SK-N-SH treated with all-trans-retinoic acid at 6 μM for 48 hours (cell line): ENCODE measurements around the gene CACNA2D3.

Source experiments
- ATAC-seq: fragments of 200-7000 bp; cut with Tn5 transposase; 3 replicates; pipeline ENCODE4 v1.9.1; 2020; ENCODE audit warnings: mild to moderate bottlenecking, moderate library complexity
- BACH2 ChIP-seq: fragments of 250-450 bp; sonication (Bioruptor Pico); IDR thresholded peaks from 2 replicates; pipeline ENCODE4 v1.9.0; 2021; ENCODE audit warnings: mild to moderate bottlenecking, borderline replicate concordance
- CREB5 ChIP-seq: fragments of 250-450 bp; sonication (Bioruptor Pico); IDR thresholded peaks from 2 replicates; pipeline ENCODE4 v1.5.1; 2020; ENCODE audit warnings: low read depth, mild to moderate bottlenecking, moderate library complexity
- CSDC2 ChIP-seq: fragments of 250-450 bp; sonication (Bioruptor Pico); IDR thresholded peaks from 2 replicates; pipeline ENCODE4 v1.5.0; 2020; ENCODE audit warnings: mild to moderate bottlenecking, moderate library complexity
- CSRNP3 ChIP-seq: fragments of 250-450 bp; sonication (Bioruptor Pico); IDR thresholded peaks from 2 replicates; pipeline ENCODE4 v1.5.1; 2021; ENCODE audit warnings: mild to moderate bottlenecking, moderate library complexity
- ESRRG ChIP-seq: fragments of 250-450 bp; sonication (Bioruptor Pico); IDR thresholded peaks from 2 replicates; pipeline ENCODE4 v1.6.1; 2021; ENCODE audit warnings: mild to moderate bottlenecking
- GLIS3 ChIP-seq: fragments of 250-450 bp; sonication (Bioruptor Pico); IDR thresholded peaks from 2 replicates; pipeline ENCODE4 v1.5.0; 2020; ENCODE audit warnings: mild to moderate bottlenecking, moderate library complexity
- ISL1 ChIP-seq: fragments of 250-450 bp; sonication (Bioruptor Pico); IDR thresholded peaks from 2 replicates; pipeline ENCODE4 v2.1.2; 2022; ENCODE audit warnings: mild to moderate bottlenecking, moderate library complexity
- OSR1 ChIP-seq: fragments of 250-450 bp; sonication (Bioruptor Pico); IDR thresholded peaks from 2 replicates; pipeline ENCODE4 v1.8.0; 2022; ENCODE audit warnings: moderate library complexity, mild to moderate bottlenecking, inconsistent platforms
- PATZ1 ChIP-seq: fragments of 250-450 bp; sonication (Bioruptor Pico); IDR thresholded peaks from 2 replicates; pipeline ENCODE4 v1.8.0; 2020; ENCODE audit warnings: mild to moderate bottlenecking, moderate library complexity, borderline replicate concordance
- POU6F1 ChIP-seq: fragments of 250-450 bp; sonication (Bioruptor Pico); IDR thresholded peaks from 2 replicates; pipeline ENCODE4 v1.8.0; 2021; ENCODE audit warnings: low read depth, mild to moderate bottlenecking, moderate library complexity, borderline replicate concordance
- PPARA ChIP-seq: fragments of 250-450 bp; sonication (Bioruptor Pico); IDR thresholded peaks from 2 replicates; pipeline ENCODE4 v1.5.0; 2020; ENCODE audit warnings: mild to moderate bottlenecking, borderline replicate concordance
- RARB ChIP-seq: fragments of 250-450 bp; sonication (Bioruptor Pico); IDR thresholded peaks from 2 replicates; pipeline ENCODE4 v1.8.0; 2021; ENCODE audit warnings: mild to moderate bottlenecking, moderate library complexity
- SNAI2 ChIP-seq: fragments of 250-450 bp; sonication (Bioruptor Pico); IDR thresholded peaks from 2 replicates; pipeline ENCODE4 v1.5.0; 2020; ENCODE audit warnings: mild to moderate bottlenecking, moderate library complexity
- TCF4 ChIP-seq: fragments of 250-450 bp; sonication (Bioruptor Pico); IDR thresholded peaks from 2 replicates; pipeline ENCODE4 v1.8.0; 2021; ENCODE audit warnings: mild to moderate bottlenecking, moderate library complexity, borderline replicate concordance
- TOX ChIP-seq: fragments of 250-450 bp; sonication (Bioruptor Pico); IDR thresholded peaks from 2 replicates; pipeline ENCODE4 v1.8.0; 2021; ENCODE audit warnings: mild to moderate bottlenecking, moderate library complexity, borderline replicate concordance
- TSHZ2 ChIP-seq: fragments of 250-450 bp; sonication (Bioruptor Pico); IDR thresholded peaks from 2 replicates; pipeline ENCODE4 v1.5.0; 2020; ENCODE audit warnings: mild to moderate bottlenecking, moderate library complexity
- ZC3H10 ChIP-seq: fragments of 250-450 bp; sonication (Bioruptor Pico); IDR thresholded peaks from 2 replicates; pipeline ENCODE4 v1.5.1; 2021; ENCODE audit warnings: mild to moderate bottlenecking, moderate library complexity
- ZFP3 ChIP-seq: fragments of 250-450 bp; sonication (Bioruptor Pico); IDR thresholded peaks from 2 replicates; pipeline ENCODE4 v1.5.0; 2020; ENCODE audit warnings: mild to moderate bottlenecking, moderate library complexity
- ZFP30 ChIP-seq: fragments of 450-650 bp; formaldehyde crosslinking; IDR thresholded peaks from 2 replicates; pipeline ENCODE4 v1.5.0; 2022; ENCODE audit warnings: mild to moderate bottlenecking, moderate library complexity
- ZNF565 ChIP-seq: fragments of 450-650 bp; formaldehyde crosslinking; conservative IDR thresholded peaks from 2 replicates; pipeline ENCODE4 v1.5.0; 2020; ENCODE audit warnings: low read depth, mild to moderate bottlenecking, moderate library complexity
- ZNF70 ChIP-seq: fragments of 450-650 bp; formaldehyde crosslinking; IDR thresholded peaks from 2 replicates; pipeline ENCODE4 v1.5.0; 2020; ENCODE audit warnings: mild to moderate bottlenecking, moderate library complexity
- ZNF8 ChIP-seq: fragments of 450-650 bp; formaldehyde crosslinking; IDR thresholded peaks from 2 replicates; pipeline ENCODE4 v1.5.0; 2020; ENCODE audit warnings: mild to moderate bottlenecking, moderate library complexity

Gene CACNA2D3

GRCh38 chr3:54217828-54218227 is 95.5 kb downstream of the CACNA2D3 start (continued):
- TF ChIP-seq RARB (CRISPR knock-in tag) (no peak), ESRRG (no peak), CSDC2 (CRISPR knock-in tag) (no peak)

- no peak for TF ChIP-seq TCF4 (CRISPR knock-in tag)
- no peak for TF ChIP-seq ZFP3
- TF ChIP-seq ZNF565 (CRISPR knock-in tag) = no peak
- TF ChIP-seq TOX = no peak
- no peak for TF ChIP-seq ZFP30 (CRISPR knock-in tag)
- no peak for TF ChIP-seq SNAI2
- no peak for TF ChIP-seq ZC3H10 (CRISPR knock-in tag)
- ATAC-seq = no peak
Observed at GRCh38 chr3:54222316-54222715, 100.0 kb downstream of the CACNA2D3 start.

GRCh38 chr3:54223063-54223462 is 100.7 kb downstream of the CACNA2D3 start:
- no peak for TF ChIP-seq ISL1 (CRISPR knock-in tag)
- TF ChIP-seq TOX = no peak
- no peak for TF ChIP-seq PPARA (CRISPR knock-in tag)
- TF ChIP-seq ESRRG = no peak
- no peak for TF ChIP-seq TSHZ2
- TF ChIP-seq RARB (CRISPR knock-in tag) = no peak
- TF ChIP-seq ZNF8 (CRISPR knock-in tag) = no peak
- TF ChIP-seq ZNF70 (CRISPR knock-in tag) = no peak
- TF ChIP-seq ZNF565 (CRISPR knock-in tag) = no peak
- TF ChIP-seq ZC3H10 (CRISPR knock-in tag) = no peak
- TF ChIP-seq SNAI2 = no peak
- no peak for TF ChIP-seq PATZ1 (CRISPR knock-in tag)
- no peak for TF ChIP-seq OSR1 (CRISPR knock-in tag)
- no peak for TF ChIP-seq CSDC2 (CRISPR knock-in tag)
- TF ChIP-seq ZFP30 (CRISPR knock-in tag) = no peak
- TF ChIP-seq, all 23 proteins: peak for 0
- ATAC-seq = no peak

GRCh38 chr3:54225841-54226528 is 103.6 kb downstream of the CACNA2D3 start:
- TF ChIP-seq TCF4 (CRISPR knock-in tag) (no peak), SNAI2 (no peak), GLIS3 (CRISPR knock-in tag) (no peak), POU6F1 (CRISPR knock-in tag) (no peak), ZFP3 (no peak), ZFP30 (CRISPR knock-in tag) (no peak), TOX (no peak)
- no peak for ATAC-seq

GRCh38 chr3:54228806-54229205 is 106.5 kb downstream of the CACNA2D3 start:
- ATAC-seq = no peak
- no peak for TF ChIP-seq CSRNP3 (CRISPR knock-in tag)
- TF ChIP-seq CREB5 (CRISPR knock-in tag) = no peak
- no peak for TF ChIP-seq TSHZ2
- TF ChIP-seq OSR1 (CRISPR knock-in tag) = no peak
- TF ChIP-seq ISL1 (CRISPR knock-in tag) = no peak
- no peak for TF ChIP-seq CSDC2 (CRISPR knock-in tag)
- no peak for TF ChIP-seq BACH2 (CRISPR knock-in tag)
- no peak for TF ChIP-seq GLIS3 (CRISPR knock-in tag)
- no peak for TF ChIP-seq RARB (CRISPR knock-in tag)
